Parathyroid adenoma (tissue), 2 donors: Measurements from ENCODE around the gene PIGL.

Experiments
- H2AFZ ChIP-seq: fragments of 300-600 bp; sonication (generic); one replicate; pipeline ENCODE4 v1.7.0; 2017; ENCODE audit warnings: antibody characterized with exemption, mild to moderate bottlenecking
- H3K27ac ChIP-seq: fragments of 300-600 bp; sonication (generic); one replicate; pipeline ENCODE4 v1.7.0; 2017
- H3K27me3 ChIP-seq: fragments of 300-600 bp; sonication (generic); one replicate; pipeline ENCODE4 v1.7.0; 2017; ENCODE audit warnings: low read length; ENCODE audit not compliant: control insufficient read depth, insufficient read depth
- H3K36me3 ChIP-seq: fragments of 300-600 bp; sonication (generic); one replicate; pipeline ENCODE4 v1.7.0; 2017; ENCODE audit warnings: low read length; ENCODE audit not compliant: control insufficient read depth, insufficient read depth
- H3K4me1 ChIP-seq: fragments of 300-600 bp; sonication (generic); one replicate; pipeline ENCODE4 v1.7.0; 2017; ENCODE audit warnings: control low read depth
- H3K4me2 ChIP-seq: fragments of 300-600 bp; sonication (generic); one replicate; pipeline ENCODE4 v1.7.0; 2017; ENCODE audit warnings: low read length
- H3K4me3 ChIP-seq: fragments of 300-600 bp; sonication (generic); one replicate; pipeline ENCODE4 v1.7.0; 2017; ENCODE audit warnings: low read depth, low read length
- H3K79me2 ChIP-seq: fragments of 300-600 bp; sonication (generic); one replicate; pipeline ENCODE4 v1.7.0; 2017; ENCODE audit warnings: control low read depth
- H3K9ac ChIP-seq: fragments of 300-600 bp; sonication (generic); one replicate; pipeline ENCODE4 v1.7.0; 2017; ENCODE audit warnings: mild to moderate bottlenecking
- H3K9me3 ChIP-seq: fragments of 300-600 bp; sonication (generic); one replicate; pipeline ENCODE4 v1.7.0; 2017; ENCODE audit warnings: low read length; ENCODE audit not compliant: control insufficient read depth
- TF ChIP-seq, protein P1 (sequence below): fragments of 300-600 bp; sonication (generic); IDR thresholded peaks from one replicate; pipeline ENCODE4 v1.7.0; 2017; ENCODE audit warnings: antibody characterized with exemption, mild to moderate bottlenecking
- donor health status: primary hyperparathyroidism.

Gene PIGL

DNA sequence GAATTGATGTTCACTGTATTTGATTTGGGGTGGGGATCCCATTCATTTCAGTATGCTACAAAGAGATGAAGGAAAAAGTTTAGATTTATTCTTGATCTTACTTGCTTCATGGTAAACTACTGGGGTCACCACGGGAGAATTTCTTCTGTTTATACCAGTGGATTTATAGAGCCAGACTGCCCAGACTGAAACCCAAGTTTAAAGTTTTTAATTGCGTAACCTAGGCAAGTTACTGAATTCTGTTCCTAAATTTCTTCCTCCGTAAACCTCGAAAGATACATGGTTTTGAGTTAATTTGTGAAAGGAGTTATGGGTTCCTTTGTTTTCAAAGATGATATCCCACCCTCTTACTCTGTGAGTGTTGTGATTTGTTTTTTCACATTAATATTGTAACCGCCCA, 26.4 kb downstream of the PIGL start:
- no peaks in the 10 kb centered on the region for H3K36me3 ChIP-seq
- no peaks in the 10 kb centered on the region for H3K4me1 ChIP-seq
- H3K4me2 ChIP-seq, result no peak overlapping the region
- H3K79me2 ChIP-seq, result peaks cover 7% of the 10 kb centered on the region
- H2AFZ ChIP-seq, result no peak overlapping the region
- no peaks in the 10 kb centered on the region for H3K27me3 ChIP-seq
- H3K4me3 ChIP-seq, result no peak overlapping the region
- H3K9ac ChIP-seq, result no peak overlapping the region
- no peak overlapping the region for H3K27ac ChIP-seq
- H3K9me3 ChIP-seq, result no peaks in the 10 kb centered on the region
- TF ChIP-seq, protein P1, sequence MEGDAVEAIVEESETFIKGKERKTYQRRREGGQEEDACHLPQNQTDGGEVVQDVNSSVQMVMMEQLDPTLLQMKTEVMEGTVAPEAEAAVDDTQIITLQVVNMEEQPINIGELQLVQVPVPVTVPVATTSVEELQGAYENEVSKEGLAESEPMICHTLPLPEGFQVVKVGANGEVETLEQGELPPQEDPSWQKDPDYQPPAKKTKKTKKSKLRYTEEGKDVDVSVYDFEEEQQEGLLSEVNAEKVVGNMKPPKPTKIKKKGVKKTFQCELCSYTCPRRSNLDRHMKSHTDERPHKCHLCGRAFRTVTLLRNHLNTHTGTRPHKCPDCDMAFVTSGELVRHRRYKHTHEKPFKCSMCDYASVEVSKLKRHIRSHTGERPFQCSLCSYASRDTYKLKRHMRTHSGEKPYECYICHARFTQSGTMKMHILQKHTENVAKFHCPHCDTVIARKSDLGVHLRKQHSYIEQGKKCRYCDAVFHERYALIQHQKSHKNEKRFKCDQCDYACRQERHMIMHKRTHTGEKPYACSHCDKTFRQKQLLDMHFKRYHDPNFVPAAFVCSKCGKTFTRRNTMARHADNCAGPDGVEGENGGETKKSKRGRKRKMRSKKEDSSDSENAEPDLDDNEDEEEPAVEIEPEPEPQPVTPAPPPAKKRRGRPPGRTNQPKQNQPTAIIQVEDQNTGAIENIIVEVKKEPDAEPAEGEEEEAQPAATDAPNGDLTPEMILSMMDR, result no peak

DNA sequence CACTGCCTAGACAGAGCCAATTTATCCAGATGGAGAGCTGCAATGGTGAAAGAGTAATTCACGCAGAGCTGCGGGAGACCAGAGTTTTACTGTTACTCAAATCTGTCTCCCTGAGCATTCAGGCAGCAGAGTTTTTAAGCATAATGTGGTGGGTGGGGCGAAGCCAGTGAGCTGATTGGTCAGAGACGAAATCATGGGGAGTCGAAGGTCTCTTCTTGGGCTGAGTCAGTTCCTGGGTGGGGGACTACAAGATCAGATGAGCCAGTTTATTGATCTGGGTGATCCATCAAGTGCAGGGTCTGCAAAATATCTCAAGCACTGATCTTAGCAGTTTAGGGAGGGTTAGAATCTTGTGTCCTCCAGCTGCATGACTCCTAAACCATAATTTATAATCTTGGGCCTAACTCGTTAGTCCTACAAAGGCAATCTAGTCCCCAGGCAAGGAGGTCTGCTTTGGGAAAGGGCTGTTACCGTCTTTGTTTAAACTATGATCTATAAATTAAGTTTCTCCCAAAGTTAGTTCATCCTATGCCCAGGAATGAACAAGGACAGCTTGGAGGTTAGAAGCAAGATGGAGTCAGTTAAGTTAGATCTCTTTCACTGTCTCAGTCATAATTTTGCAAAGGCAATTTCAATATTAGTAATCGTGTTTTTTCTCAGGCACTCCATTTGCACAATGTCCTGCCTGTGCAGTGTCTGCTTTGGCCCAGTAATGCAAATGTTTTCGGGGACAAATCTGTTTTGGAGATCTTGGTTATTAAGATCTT, 27.0 kb downstream of the PIGL start:
- Histone ChIP-seq H2AFZ (no peak overlapping the region), H3K79me2 (peaks cover 5% of the 10 kb centered on the region), H3K4me3 (no peak overlapping the region), H3K9me3 (no peaks in the 10 kb centered on the region), H3K27me3 (no peaks in the 10 kb centered on the region), H3K36me3 (no peaks in the 10 kb centered on the region), H3K4me1 (no peaks in the 10 kb centered on the region), H3K27ac (no peak overlapping the region), H3K9ac (no peak overlapping the region), H3K4me2 (no peak overlapping the region)
- TF ChIP-seq, protein P1, result no peak

DNA sequence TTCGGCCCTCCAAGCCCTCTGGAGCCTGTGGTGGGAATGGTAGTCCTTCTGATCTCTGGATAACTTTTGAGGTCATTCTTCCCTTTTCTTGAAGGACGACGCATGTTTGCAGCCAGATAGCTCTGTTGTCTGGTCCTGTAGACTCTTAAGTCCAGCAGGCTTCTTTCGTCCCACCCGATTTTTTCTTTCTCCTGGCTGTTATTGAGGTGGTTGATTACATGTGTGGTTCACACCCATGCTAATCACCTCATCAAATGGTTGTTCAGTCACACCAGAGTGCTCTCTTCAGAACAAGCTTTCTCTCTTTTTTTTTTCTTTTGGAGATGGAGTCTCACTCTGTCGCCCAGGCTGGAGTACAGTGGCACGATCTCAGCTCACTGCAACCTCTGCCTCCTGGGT, 30.6 kb downstream of the PIGL start:
- no peaks in the 10 kb centered on the region for H3K36me3 ChIP-seq
- H3K27me3 ChIP-seq, result no peaks in the 10 kb centered on the region
- no peak overlapping the region for H3K4me3 ChIP-seq
- no peak overlapping the region for H3K27ac ChIP-seq
- H2AFZ ChIP-seq, result no peak overlapping the region
- no peak overlapping the region for H3K4me2 ChIP-seq
- no peaks in the 10 kb centered on the region for H3K9me3 ChIP-seq
- TF ChIP-seq, protein P1, result no peak
- peaks cover 4% of the 10 kb centered on the region for H3K79me2 ChIP-seq
- H3K4me1 ChIP-seq, result no peaks in the 10 kb centered on the region
- H3K9ac ChIP-seq, result no peak overlapping the region

DNA sequence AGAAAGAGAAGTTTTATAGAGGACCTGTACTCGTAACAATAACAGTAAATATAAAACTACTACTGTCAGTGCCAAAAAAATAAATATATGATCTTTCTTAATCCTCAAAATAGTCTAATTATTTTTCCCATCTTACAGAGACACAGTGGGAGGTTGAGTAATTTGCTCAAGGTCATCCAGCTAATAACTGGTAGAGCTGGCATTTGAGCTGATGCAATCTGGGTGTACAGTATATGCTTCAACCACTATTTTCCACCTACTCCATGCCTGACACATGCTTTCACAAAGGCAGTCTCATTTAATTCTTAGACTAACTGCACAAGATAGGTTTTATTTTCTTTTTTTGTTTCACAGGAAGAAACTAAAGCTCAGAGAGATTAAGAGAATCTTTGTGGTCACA, 33.6 kb downstream of the PIGL start:
- Histone ChIP-seq H3K27ac (no peak overlapping the region), H3K27me3 (no peaks in the 10 kb centered on the region), H3K4me2 (no peak overlapping the region), H3K36me3 (no peaks in the 10 kb centered on the region), H3K9ac (no peak overlapping the region), H3K79me2 (peaks cover 6% of the 10 kb centered on the region), H3K4me1 (no peaks in the 10 kb centered on the region), H3K9me3 (no peaks in the 10 kb centered on the region), H2AFZ (no peak overlapping the region), H3K4me3 (no peak overlapping the region)
- TF ChIP-seq, protein P1, result no peak

DNA sequence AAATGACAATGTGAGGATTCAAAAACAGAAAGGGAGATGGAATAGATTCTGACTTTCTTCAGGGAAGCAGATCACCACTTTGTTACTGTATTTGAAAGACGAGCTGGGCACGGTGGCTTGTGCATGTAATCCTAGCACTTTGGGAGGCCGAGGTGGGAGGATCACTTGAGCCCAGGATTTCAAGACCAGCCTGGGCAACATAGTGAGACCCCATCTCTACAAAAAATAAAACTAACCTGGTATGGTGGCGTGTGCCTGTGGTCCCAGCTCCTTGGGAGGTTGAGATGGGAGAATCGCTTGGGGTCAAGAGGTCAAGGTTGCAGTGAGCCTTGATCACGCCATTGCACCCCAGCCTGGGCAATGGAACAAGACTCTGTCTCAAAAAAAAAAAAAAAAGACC, 34.0 kb downstream of the PIGL start:
- Histone ChIP-seq H3K36me3 (no peaks in the 10 kb centered on the region), H3K27me3 (no peaks in the 10 kb centered on the region), H3K4me2 (no peak overlapping the region), H3K27ac (no peak overlapping the region), H2AFZ (no peak overlapping the region), H3K4me1 (no peaks in the 10 kb centered on the region), H3K9ac (no peak overlapping the region), H3K4me3 (no peak overlapping the region), H3K9me3 (no peaks in the 10 kb centered on the region), H3K79me2 (peaks cover 5% of the 10 kb centered on the region)
- TF ChIP-seq, protein P1, result no peak
